Activated effector memory CD4-positive, alpha-beta T cell treated with Interleukin-2 at 50 U/mL for 16 hours (primary cell): ENCODE results near the gene ASIC1.

ENCODE experiments used
- DNase-seq: peaks from one replicate; pipeline ENCODE4 v3.0.0-alpha.2; 2020

The ASIC1 gene

GRCh38 chr12:50110127-50110761, 52.8 kb downstream of the ASIC1 start:
- no peak for DNase-seq

GRCh38 chr12:50110762-50111351, 53.5 kb downstream of the ASIC1 start:
- no peak for DNase-seq

- no peak for DNase-seq
These were observed 53.9 kb downstream of the ASIC1 start for GRCh38 chr12:50111395-50111692.

- peak; percentile 99 for DNase-seq
These were observed 54.5 kb downstream of the ASIC1 start, which contains the start of gene COX14 for GRCh38 chr12:50111693-50112455. COX14 (plus strand) TSS chr12:50112236; CDS start chr12:50120044, 7,808 bp downstream.

GRCh38 chr12:50112456-50113218, 55.2 kb downstream of the ASIC1 start:
- DNase-seq: no peak

GRCh38 chr12:50117057-50117622, 59.7 kb downstream of the ASIC1 start:
- no peak for DNase-seq

- no peak for DNase-seq
These were observed 62.0 kb downstream of the ASIC1 start for GRCh38 chr12:50119387-50119786.

- no peak for DNase-seq
These were observed 63.1 kb downstream of the ASIC1 start for GRCh38 chr12:50120521-50120920.

GRCh38 chr12:50120953-50121352, 63.6 kb downstream of the ASIC1 start:
- no peak for DNase-seq

GRCh38 chr12:50121641-50122040, 64.2 kb downstream of the ASIC1 start:
- DNase-seq: no peak

- no peak for DNase-seq
These were observed 65.8 kb downstream of the ASIC1 start for GRCh38 chr12:50123203-50123602.

GRCh38 chr12:50127546-50127945, 70.2 kb downstream of the ASIC1 start:
- DNase-seq: no peak

GRCh38 chr12:50129290-50129689, 71.9 kb downstream of the ASIC1 start:
- DNase-seq: no peak

GRCh38 chr12:50132505-50133135, 75.2 kb downstream of the ASIC1 start:
- no peak for DNase-seq
